H9 (cell line): Measurements from ENCODE around the gene ZNF750. TPM values are rescaled to one million over a fixed set of nuclear protein-coding genes. Genes with fewer than 3 reads are reported as not detected.

Experiments used
- DNase-seq: peaks from one replicate; pipeline ENCODE4 v3.0.0-alpha.2; 2017
- H2AFZ ChIP-seq: one replicate; pipeline ENCODE4 v1.6.1; 2013; ENCODE audit warnings: mild to moderate bottlenecking, low read length, control low read depth, moderate library complexity
- H2AK5ac ChIP-seq: 2 replicates; pipeline ENCODE4 v1.6.1; 2013; ENCODE audit warnings: low read length, control low read depth, mixed read lengths; ENCODE audit not compliant: insufficient read length
- H2BK120ac ChIP-seq: one replicate; pipeline ENCODE4 v1.6.1; 2013; ENCODE audit warnings: low read depth, mild to moderate bottlenecking, low read length, control low read depth, inconsistent platforms; ENCODE audit not compliant: poor library complexity, severe bottlenecking
- H2BK12ac ChIP-seq: 2 replicates; pipeline ENCODE4 v1.6.1; 2013; ENCODE audit warnings: low read length, control low read depth, mixed read lengths, low read depth; ENCODE audit not compliant: insufficient read length
- H2BK15ac ChIP-seq: 2 replicates; pipeline ENCODE4 v1.6.1; 2013; ENCODE audit warnings: low read depth, low read length, control low read depth
- H2BK20ac ChIP-seq: one replicate; pipeline ENCODE4 v1.6.1; 2013; ENCODE audit warnings: low read depth, mild to moderate bottlenecking, low read length, control low read depth, inconsistent platforms; ENCODE audit not compliant: poor library complexity, severe bottlenecking
- H2BK5ac ChIP-seq: 2 replicates; pipeline ENCODE4 v1.6.1; 2013; ENCODE audit warnings: low read length, control low read depth, mixed read lengths; ENCODE audit not compliant: insufficient read length
- H3K14ac ChIP-seq: 2 replicates; pipeline ENCODE4 v1.6.1; 2013; ENCODE audit warnings: low read length, control low read depth; ENCODE audit not compliant: insufficient read depth
- H3K18ac ChIP-seq: 2 replicates; pipeline ENCODE4 v1.6.1; 2013; ENCODE audit warnings: low read depth, mild to moderate bottlenecking, mixed read lengths, low read length, control low read depth; ENCODE audit not compliant: insufficient read length
- H3K23ac ChIP-seq: 2 replicates; pipeline ENCODE4 v1.6.1; 2013; ENCODE audit warnings: low read length, control low read depth, mixed read lengths, low read depth; ENCODE audit not compliant: insufficient read length
- H3K23me2 ChIP-seq: 2 replicates; pipeline ENCODE4 v1.6.1; 2013; ENCODE audit warnings: low read depth, mild to moderate bottlenecking, mixed read lengths, low read length, control low read depth; ENCODE audit not compliant: insufficient read length, poor library complexity, severe bottlenecking
- H3K27ac ChIP-seq: 2 replicates; pipeline ENCODE4 v1.5.1; 2013; ENCODE audit warnings: low read length, control low read depth, mixed read lengths, low read depth; ENCODE audit not compliant: insufficient read length
- H3K27me3 ChIP-seq: 2 replicates; pipeline ENCODE4 v1.6.1; 2013; ENCODE audit warnings: low read length, control low read depth, inconsistent platforms; ENCODE audit not compliant: insufficient read depth
- H3K4ac ChIP-seq: 2 replicates; pipeline ENCODE4 v1.6.1; 2013; ENCODE audit warnings: low read depth, mild to moderate bottlenecking, control low read depth, inconsistent platforms, low read length, moderate library complexity
- H3K4me1 ChIP-seq: 2 replicates; pipeline ENCODE4 v1.6.1; 2013; ENCODE audit warnings: low read length, control low read depth, inconsistent platforms; ENCODE audit not compliant: insufficient read depth
- H3K4me2 ChIP-seq: 2 replicates; pipeline ENCODE4 v1.6.1; 2013; ENCODE audit warnings: low read length, control low read depth, mixed read lengths; ENCODE audit not compliant: insufficient read length, insufficient read depth
- H3K56ac ChIP-seq: 2 replicates; pipeline ENCODE4 v1.6.1; 2013; ENCODE audit warnings: low read depth, mild to moderate bottlenecking, mixed read lengths, low read length, control low read depth; ENCODE audit not compliant: insufficient read length
- H3K79me1 ChIP-seq: 2 replicates; pipeline ENCODE4 v1.6.1; 2013; ENCODE audit warnings: low read depth, mild to moderate bottlenecking, moderate library complexity, low read length, control low read depth, inconsistent platforms; ENCODE audit not compliant: insufficient read depth, poor library complexity, severe bottlenecking
- H3K79me2 ChIP-seq: 2 replicates; pipeline ENCODE4 v1.6.1; 2013; ENCODE audit warnings: low read length, control low read depth, inconsistent platforms; ENCODE audit not compliant: insufficient read depth
- H3K9ac ChIP-seq: 2 replicates; pipeline ENCODE4 v1.6.1; 2013; ENCODE audit warnings: low read length, control low read depth, mixed read lengths; ENCODE audit not compliant: insufficient read length; ENCODE audit errors: extremely low read depth
- H3K9me3 ChIP-seq: one replicate; pipeline ENCODE4 v1.6.1; 2013; ENCODE audit warnings: low read depth, low read length, inconsistent platforms; ENCODE audit not compliant: control insufficient read depth
- H3T11ph ChIP-seq: one replicate; pipeline ENCODE4 v1.6.1; 2013; ENCODE audit warnings: mild to moderate bottlenecking, low read length, control low read depth, inconsistent platforms
- H4K20me1 ChIP-seq: one replicate; pipeline ENCODE4 v1.6.1; 2013; ENCODE audit not compliant: control insufficient read depth, insufficient read length, insufficient read depth
- H4K5ac ChIP-seq: 2 replicates; pipeline ENCODE4 v1.6.1; 2013; ENCODE audit warnings: low read depth, mild to moderate bottlenecking, mixed read lengths, low read length, control low read depth; ENCODE audit not compliant: insufficient read length
- H4K8ac ChIP-seq: replicated peaks from 2 replicates; pipeline ENCODE4 v1.6.1; 2013; ENCODE audit warnings: low read length, control low read depth, mixed read lengths, low read depth; ENCODE audit not compliant: insufficient read length
- H4K91ac ChIP-seq: 2 replicates; pipeline ENCODE4 v1.6.1; 2013; ENCODE audit warnings: low read depth, mild to moderate bottlenecking, moderate library complexity, mixed read lengths, low read length, control low read depth; ENCODE audit not compliant: insufficient read length
- H3K27ac Mint-ChIP-seq, 3 experiments: 2 replicates in 2 of 3; 3 replicates in 1 of 3; pipeline ENCODE4 v1.8.0; 2020 to 2021; ENCODE audit warnings: mixed read lengths in 3 of 3, mild to moderate bottlenecking in 1 of 3, moderate library complexity in 1 of 3
- H3K27me3 Mint-ChIP-seq: 2 replicates; pipeline ENCODE4 v1.8.0; 2021; ENCODE audit warnings: low read depth, mild to moderate bottlenecking, moderate library complexity, mixed read lengths
- H3K36me3 Mint-ChIP-seq, 3 experiments: 2 replicates in 2 of 3; 3 replicates in 1 of 3; pipeline ENCODE4 v1.8.0; 2020 to 2021; ENCODE audit warnings: low read depth in 3 of 3, mixed read lengths in 3 of 3; ENCODE audit not compliant: insufficient read depth in 1 of 3
- H3K4me1 Mint-ChIP-seq, 2 experiments: 2 replicates each; pipeline ENCODE4 v1.8.0; 2020; ENCODE audit warnings: mixed read lengths in 2 of 2
- H3K4me3 Mint-ChIP-seq, 2 experiments: 2 replicates in 1 of 2; 3 replicates in 1 of 2; pipeline ENCODE4 v1.8.0; 2020 to 2021; ENCODE audit warnings: mild to moderate bottlenecking in 2 of 2, mixed read lengths in 2 of 2, moderate library complexity in 1 of 2
- H3K9me3 Mint-ChIP-seq, 2 experiments: 2 replicates in 1 of 2; 3 replicates in 1 of 2; pipeline ENCODE4 v1.8.0; 2020; ENCODE audit warnings: mild to moderate bottlenecking in 2 of 2, mixed read lengths in 2 of 2, moderate library complexity in 1 of 2
- CTCF ChIP-seq: fragments of 200-600 bp; sonication (generic); conservative IDR thresholded peaks from 3 replicates; pipeline ENCODE4 v1.8.0; 2021; ENCODE audit warnings: antibody characterized with exemption, mild to moderate bottlenecking
- WGBS: extraction: QIAGEN DNeasy Blood & Tissue Kit; methylation state at CpG from one replicate; pipeline ENCODE4 v1.1.7; 2013; ENCODE audit warnings: missing lambda C conversion rate, low lambda C conversion rate, mixed read lengths; ENCODE audit not compliant: insufficient read length; ENCODE audit errors: extremely low coverage; 5-methylcytosine and 5-hydroxymethylcytosine counted together
- total RNA-seq: library from RNA; stranded (reverse); gene quantifications from 2 replicates; pipeline ENCODE4 v1.2.1, GENCODE V29; 2021

ZNF750 gene
- total RNA-seq, 1 experiment from 2014 or later = not detected

- Mint-ChIP-seq H3K4me1 (peaks cover 5 to 10% of the 10 kb centered on the region in 2 experiments), H3K9me3 (peaks cover 0 to 5% of the 10 kb centered on the region in 2 experiments; a peak in 3 of 5 replicates), H3K27ac (peak overlapping the region in 2 of 3 experiments; percentile 44 to 85; a peak in 2 of 7 replicates), H3K36me3 (peaks cover 39 to 57% (median 44%) of the 10 kb centered on the region in 3 experiments), H3K27me3 (no peaks in the 10 kb centered on the region), H3K4me3 (no peak overlapping the region)
- DNase-seq = no peak
- no peak for TF ChIP-seq CTCF
- Histone ChIP-seq H3K79me1 (peaks cover 2% of the 10 kb centered on the region), H4K5ac (no peak overlapping the region), H4K20me1 (no peaks in the 10 kb centered on the region), H2BK5ac (no peak overlapping the region), H4K8ac (no peak overlapping the region), H3K18ac (no peak overlapping the region), H3K27ac (no peak overlapping the region), H2BK120ac (no peak overlapping the region), H3K23ac (no peak overlapping the region), H2BK12ac (no peak overlapping the region), H3K27me3 (no peaks in the 10 kb centered on the region), H3K79me2 (no peaks in the 10 kb centered on the region; the same call in 1 of the 2 replicates), H3K4ac (no peak overlapping the region), H3K4me2 (no peak overlapping the region), H3K9me3 (no peaks in the 10 kb centered on the region), H2BK20ac (no peak overlapping the region), H3K56ac (no peak overlapping the region), H3K14ac (no peak overlapping the region), H3K4me1 (no peaks in the 10 kb centered on the region), H3T11ph (no peak overlapping the region), H3K23me2 (peaks cover 4% of the 10 kb centered on the region), H2AFZ (no peak overlapping the region), H2AK5ac (no peak overlapping the region), H4K91ac (no peak overlapping the region), H2BK15ac (no peak overlapping the region), H3K9ac (no peak overlapping the region)
- WGBS = no CpG with 5 or more reads among the region's 12 CpGs
These were observed 59.6 kb downstream of the ZNF750 start for GRCh38 chr17:82780195-82780594.
